HepG2 (cell line): ENCODE measurements around the gene F7. TPM values are rescaled to one million over a fixed set of nuclear protein-coding genes. Genes with fewer than 3 reads are reported as not detected.

Experiments used
- ATAC-seq: fragments of 200-7000 bp; cut with Tn5 transposase; 3 replicates; pipeline ENCODE4 v1.9.1; 2020; ENCODE audit warnings: mild to moderate bottlenecking, moderate library complexity
- BruUV-seq: library from RNA; stranded (reverse); fragments of 400-500 nt; replicated peaks from 2 replicates; lab custom pipeline; 2021; lab: Mats Ljungman, UMichigan
- CTCF ChIA-PET: fragments of 300-600 bp; formaldehyde crosslinking; extraction: SDS; loops from one replicate; lab custom pipeline; 2021; ENCODE audit warnings: low total read pairs, inconsistent platforms, low intra/inter-chr PET ratio; lab: Yijun Ruan, JAX
- POLR2A ChIA-PET: fragments of 350-600 bp; sonication (Branson Sonifier 250); formaldehyde crosslinking; loops from one replicate; lab custom pipeline; 2020; ENCODE audit warnings: antibody characterized with exemption, inconsistent platforms; lab: Yijun Ruan, JAX
- DNase-seq: peaks from one replicate; pipeline ENCODE4 v3.0.0-alpha.2; 2015; ENCODE audit warnings: low spot score
- FAIRE-seq: peaks from 3 replicates; lab custom pipeline; 2011; peaks lifted over from hg19 to GRCh38; lab: Jason Lieb, UNC
- H2AFZ ChIP-seq: one replicate; pipeline ENCODE4 v1.6.1; 2011; ENCODE audit warnings: low read length, inconsistent platforms
- H3K27ac ChIP-seq: fragments of 300-600 bp; 3 replicates; pipeline ENCODE4 v1.8.0; 2011; ENCODE audit warnings: mixed run types, mild to moderate bottlenecking, mixed read lengths, low read length, inconsistent platforms; ENCODE audit not compliant: insufficient read depth; ENCODE audit errors: extremely low read length
- H3K27me3 ChIP-seq, 2 experiments: fragments of 200-600 bp in 1 of 2; 2 replicates in 1 of 2; 3 replicates in 1 of 2; pipeline versions ENCODE4 v1.6.0 to v1.8.0; 2011; ENCODE audit warnings: low read length in 2 of 2, mild to moderate bottlenecking in 2 of 2, moderate library complexity in 2 of 2, inconsistent platforms in 1 of 2; ENCODE audit not compliant: insufficient read depth in 2 of 2, control insufficient read depth in 1 of 2
- H3K36me3 ChIP-seq, 2 experiments: fragments of 200-600 bp in 1 of 2; replicated peaks in 1 of 2; 2 replicates in 1 of 2; 3 replicates in 1 of 2; pipeline versions ENCODE4 v1.5.1 to v1.8.0; 2011; ENCODE audit warnings: low read length in 2 of 2, inconsistent platforms in 1 of 2; ENCODE audit not compliant: insufficient read depth in 2 of 2, control insufficient read depth in 1 of 2
- H3K4me1 ChIP-seq: 2 replicates; pipeline ENCODE4 v1.5.1; 2012; ENCODE audit warnings: low read length, inconsistent platforms; ENCODE audit not compliant: insufficient read depth
- H3K4me2 ChIP-seq: 2 replicates; pipeline ENCODE4 v1.6.0; 2011; ENCODE audit warnings: low read depth, low read length, inconsistent platforms
- H3K4me3 ChIP-seq, 3 experiments: fragments of 200-600 bp in 1 of 3; sonication (generic), shearing (Covaris generic) in 1 of 3; replicated peaks in 1 of 3; 2 replicates each; pipeline ENCODE4 v1.5.1; 2011 to 2016; ENCODE audit warnings: low read length in 3 of 3, inconsistent platforms in 2 of 3, low read depth in 2 of 3, mild to moderate bottlenecking in 2 of 3, control low read depth in 1 of 3, mixed read lengths in 1 of 3; ENCODE audit not compliant: insufficient read depth in 1 of 3
- H3K79me2 ChIP-seq: one replicate; pipeline ENCODE4 v1.6.1; 2011; ENCODE audit warnings: low read length, inconsistent platforms; ENCODE audit not compliant: insufficient read depth
- H3K9ac ChIP-seq: 2 replicates; pipeline ENCODE4 v1.6.0; 2011; ENCODE audit warnings: mild to moderate bottlenecking, low read depth, low read length, inconsistent platforms; ENCODE audit not compliant: insufficient read depth
- H3K9me3 ChIP-seq: 2 replicates; pipeline ENCODE4 v1.5.1; 2012; ENCODE audit warnings: mild to moderate bottlenecking, low read length
- H4K20me1 ChIP-seq: 2 replicates; pipeline ENCODE4 v1.6.0; 2011; ENCODE audit warnings: inconsistent platforms, mild to moderate bottlenecking, low read length, moderate library complexity; ENCODE audit not compliant: insufficient read depth
- CREB1 ChIP-seq, 2 experiments: fragments of 450-650 bp in 1 of 2; IDR thresholded peaks; 2 replicates each; pipeline ENCODE4 v1.6.1; 2016 to 2017; ENCODE audit warnings: control low read depth in 1 of 2, mild to moderate bottlenecking in 1 of 2, missing compliant biosample characterization in 1 of 2, missing genetic modification characterization in 1 of 2
- FLYWCH1 ChIP-seq: sonication (generic); formaldehyde crosslinking; IDR thresholded peaks from 2 replicates; pipeline ENCODE4 v1.8.1; 2023; ENCODE audit warnings: mild to moderate bottlenecking, missing genetic modification reagents
- HMG20A ChIP-seq: IDR thresholded peaks from 2 replicates; pipeline ENCODE4 v1.6.1; 2016; ENCODE audit warnings: borderline replicate concordance
- HNF1B ChIP-seq: sonication (generic); formaldehyde crosslinking; IDR thresholded peaks from 2 replicates; pipeline ENCODE4 v1.5.1; 2020; ENCODE audit warnings: mild to moderate bottlenecking, moderate library complexity, missing genetic modification reagents
- HNRNPUL1 ChIP-seq: fragments of 200-400 bp; formaldehyde crosslinking; IDR thresholded peaks from 2 replicates; pipeline ENCODE4 v1.6.1; 2017; ENCODE audit warnings: low read depth, mild to moderate bottlenecking, low read length, moderate library complexity
- KDM5B ChIP-seq: sonication (generic); formaldehyde crosslinking; IDR thresholded peaks from 2 replicates; pipeline ENCODE4 v1.4.0; 2020; ENCODE audit warnings: missing genetic modification reagents, mild to moderate bottlenecking, borderline replicate concordance
- NFE2L1 ChIP-seq: sonication (generic); formaldehyde crosslinking; IDR thresholded peaks from 2 replicates; pipeline ENCODE4 v1.4.0; 2020; ENCODE audit warnings: missing genetic modification reagents, mild to moderate bottlenecking, borderline replicate concordance
- SAP130 ChIP-seq: IDR thresholded peaks from 2 replicates; pipeline ENCODE4 v1.6.1; 2016; ENCODE audit warnings: low read depth
- TFDP2 ChIP-seq: sonication (generic); formaldehyde crosslinking; IDR thresholded peaks from 2 replicates; pipeline ENCODE4 v1.4.0; 2020; ENCODE audit warnings: missing genetic modification reagents
- ZBTB39 ChIP-seq: sonication (generic); formaldehyde crosslinking; IDR thresholded peaks from 2 replicates; pipeline ENCODE4 v1.5.0; 2020; ENCODE audit warnings: missing genetic modification reagents
- ZNF251 ChIP-seq: sonication (generic); formaldehyde crosslinking; IDR thresholded peaks from 2 replicates; pipeline ENCODE4 v1.9.0; 2021; ENCODE audit warnings: mild to moderate bottlenecking, missing genetic modification reagents
- ZNF292 ChIP-seq: sonication (generic); formaldehyde crosslinking; IDR thresholded peaks from 2 replicates; pipeline ENCODE4 v1.8.1; 2022; ENCODE audit warnings: mild to moderate bottlenecking, low read depth, missing genetic modification reagents, borderline replicate concordance
- ZNF446 ChIP-seq: sonication (generic); formaldehyde crosslinking; IDR thresholded peaks from 2 replicates; pipeline ENCODE4 v1.5.0; 2020; ENCODE audit warnings: mild to moderate bottlenecking, missing genetic modification reagents
- ZNF775 ChIP-seq: sonication (generic); formaldehyde crosslinking; IDR thresholded peaks from 2 replicates; pipeline ENCODE4 v1.4.0; 2020; ENCODE audit warnings: missing genetic modification reagents, mild to moderate bottlenecking, moderate library complexity, borderline replicate concordance
- WGBS: methylation state at CpG from one replicate; pipeline ENCODE4 v1.1.6; 2017; ENCODE audit warnings: low lambda C conversion rate; 5-methylcytosine and 5-hydroxymethylcytosine counted together
- in situ Hi-C: cut with HindIII; loops from 2 replicates; pipeline ENCODE4 v1.10.0; 2017; ENCODE audit warnings: low pct_unique_long_range_greater_than_20kb; ENCODE audit not compliant: extremely low pct_ligation_motif_present
- intact Hi-C: fragments of 100-400 bp; cut with micrococcal nuclease; formaldehyde crosslinking; loops from one replicate; pipeline ENCODE4 v1.10.0; 2022; ENCODE audit not compliant: unreplicated experiment
- polyA plus RNA-seq, 8 experiments: library from polyadenylated mRNA; depleted of rRNA in 3 of 8; stranded (reverse) in 7 of 8; unstranded in 1 of 8; fragments of >200 nt; fragmentation: Illumina TruSeq in 4 of 8; extraction: Trizol in 4 of 8; gene quantifications; 2 replicates each; pipeline versions ENCODE4 v1.2.1 to v1.2.3, GENCODE V29; 2011 to 2016; ENCODE audit warnings: low read depth in 4 of 8, missing spikeins in 1 of 8, mixed read lengths in 1 of 8; ENCODE audit not compliant: insufficient read depth in 1 of 8
- total RNA-seq, 5 experiments: library from RNA; depleted of rRNA; stranded (reverse); fragments of >200 nt; fragmentation: Illumina TruSeq; extraction: Trizol; gene quantifications; 2 replicates each; pipeline ENCODE4 v1.2.3, GENCODE V29; 2016; ENCODE audit warnings: low read depth in 1 of 5

F7 gene
- total and polyA plus RNA-seq, 2 of the 13 experiments (the other 11 are each of a cell fraction or from before 2014, with no cell fraction given): 12.6 to 26.5 TPM

- ATAC-seq (no peak), DNase-seq (no peak), FAIRE-seq (no peak)
- in situ Hi-C loops (no loop called here), intact Hi-C loops (no loop called here)
- Histone ChIP-seq H3K4me2 (no peak overlapping the region), H3K4me3 (no peak overlapping the region), H2AFZ (no peak overlapping the region), H3K27ac (no peak overlapping the region), H3K27me3 (no peaks in the 10 kb centered on the region), H3K79me2 (no peaks in the 10 kb centered on the region), H3K4me1 (peaks cover 26% of the 10 kb centered on the region), H3K9ac (no peak overlapping the region), H4K20me1 (no peaks in the 10 kb centered on the region), H3K36me3 (peaks cover 0 to under 1% of the 10 kb centered on the region in 2 experiments; a peak in 2 of 5 replicates), H3K9me3 (no peaks in the 10 kb centered on the region)
- TF ChIP-seq SAP130 (no peak), HNF1B (CRISPR knock-in tag) (no peak), ZNF292 (CRISPR knock-in tag) (no peak), ZNF446 (CRISPR knock-in tag) (no peak), HNRNPUL1 (no peak), ZNF251 (CRISPR knock-in tag) (no peak), TFDP2 (CRISPR knock-in tag) (no peak), FLYWCH1 (CRISPR knock-in tag) (no peak), ZNF775 (CRISPR knock-in tag) (no peak), ZBTB39 (CRISPR knock-in tag) (no peak), KDM5B (no peak), HMG20A (no peak), NFE2L1 (CRISPR knock-in tag) (no peak), CREB1 (IDR thresholded peaks at IDR 0.05) (no peak), CREB1 (CRISPR knock-in tag; IDR thresholded peaks at IDR 0.05) (no peak)
- BruUV-seq: no TSS peak
- ChIA-PET CTCF (no interaction called here), POLR2A (no interaction called here)
- WGBS: 97% methylated on average over 10 of the region's 10 CpGs
These were observed 60.7 kb downstream of the F7 start for GRCh38 chr13:113166266-113166665.
